Cerebellar nuclear complex (tissue), 1 donor: ENCODE results near the gene IFITM1.
"Not testable (repeated sequence)": the region's sequence is repeated elsewhere in the genome, so short reads cannot be mapped to it uniquely, and the experiment has no call there.

Experiments
- DNase-seq, 2 experiments: peaks; one replicate each; lab custom pipeline; 2025; lab: John Stamatoyannopoulos, UW

IFITM1 gene

DNA sequence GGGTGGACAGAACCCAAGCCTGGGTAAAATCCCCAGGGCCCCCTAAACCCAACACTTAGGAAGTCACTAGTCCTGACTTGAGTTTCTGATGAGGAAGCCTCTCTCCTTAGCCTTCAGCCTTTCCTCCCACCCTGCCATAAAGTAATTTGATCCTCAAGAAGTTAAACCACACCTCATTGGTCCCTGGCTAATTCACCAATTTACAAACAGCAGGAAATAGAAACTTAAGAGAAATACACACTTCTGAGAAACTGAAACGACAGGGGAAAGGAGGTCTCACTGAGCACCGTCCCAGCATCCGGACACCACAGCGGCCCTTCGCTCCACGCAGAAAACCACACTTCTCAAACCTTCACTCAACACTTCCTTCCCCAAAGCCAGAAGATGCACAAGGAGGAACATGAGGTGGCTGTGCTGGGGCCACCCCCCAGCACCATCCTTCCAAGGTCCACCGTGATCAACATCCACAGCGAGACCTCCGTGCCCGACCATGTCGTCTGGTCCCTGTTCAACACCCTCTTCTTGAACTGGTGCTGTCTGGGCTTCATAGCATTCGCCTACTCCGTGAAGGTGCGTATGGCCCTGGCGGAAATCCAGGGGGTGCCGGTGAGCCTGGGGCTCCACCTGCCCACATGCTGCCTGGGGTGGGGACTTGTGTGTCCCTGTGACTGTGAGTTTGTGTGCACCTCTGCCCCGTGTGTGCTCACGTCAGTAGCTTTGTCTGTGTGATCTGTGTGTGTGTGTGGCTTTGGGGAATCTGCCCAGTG lies at the start of gene IFITM1:
TSS of gene IFITM1 (plus strand) at position 254 of the 767 bp plus-strand sequence. CDS start at position 385, 131 bp downstream.
- no peak for DNase-seq

DNA sequence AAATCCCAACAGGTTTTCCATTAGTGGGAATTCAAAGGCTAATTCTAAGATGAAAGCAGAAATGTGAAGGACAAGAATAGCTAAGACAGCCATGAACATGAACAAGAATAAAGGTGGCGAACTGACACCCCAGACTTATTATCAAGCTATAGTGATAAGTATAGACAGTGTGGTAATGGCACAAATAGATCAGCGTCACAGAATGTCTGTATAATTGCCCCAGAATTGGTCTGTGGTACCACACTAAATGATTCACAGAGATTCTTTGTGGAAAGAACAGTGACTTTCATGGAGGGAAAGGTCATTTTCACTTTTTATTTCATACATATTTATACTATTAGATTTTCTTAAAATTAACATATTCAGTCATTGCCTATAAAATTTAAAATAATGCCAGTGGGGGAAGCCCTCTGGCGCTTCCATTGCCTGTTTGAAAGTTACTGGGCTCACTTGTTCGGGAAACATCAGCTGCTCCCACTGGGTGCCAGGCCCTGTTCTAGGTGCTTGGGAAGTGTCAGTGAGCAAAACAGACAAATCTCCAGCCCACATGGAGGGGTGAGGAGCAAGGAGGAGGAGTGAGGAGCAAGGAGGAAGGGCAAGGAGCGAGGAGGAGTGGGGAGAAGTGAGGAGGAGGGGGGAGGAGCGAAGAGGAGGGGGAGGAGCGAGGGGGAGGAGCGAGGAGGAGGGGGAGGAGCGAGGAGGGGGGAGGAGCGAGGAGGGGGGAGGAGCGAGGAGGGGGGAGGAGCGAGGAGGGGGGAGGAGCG lies 47.0 kb upstream of the IFITM1 start:
- no peak for DNase-seq

DNA sequence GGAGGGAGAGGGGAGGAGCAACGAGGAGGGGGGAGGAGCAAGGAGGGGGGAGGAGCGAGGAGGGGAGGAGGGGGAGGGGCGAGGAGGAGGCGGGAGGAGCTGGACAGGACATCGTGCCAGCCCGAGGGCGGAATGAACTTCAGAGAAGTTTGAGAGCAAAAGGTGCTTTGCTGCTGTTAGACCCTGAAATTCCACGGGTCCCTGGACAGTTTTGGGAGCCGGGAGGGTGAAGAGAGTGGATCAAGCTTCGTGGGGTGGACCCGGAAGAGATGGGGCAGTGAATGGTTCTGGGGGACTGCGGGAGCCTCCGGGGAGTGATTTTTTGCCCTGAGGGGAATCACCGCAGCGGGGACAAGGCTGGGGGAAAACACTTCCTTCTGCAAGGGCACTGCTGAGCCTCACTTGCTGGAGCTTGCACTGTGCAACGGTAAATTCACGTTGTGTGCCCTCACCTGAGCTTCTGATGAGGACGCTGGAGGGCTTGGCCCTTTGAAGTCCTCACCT lies 46.3 kb upstream of the IFITM1 start:
- DNase-seq = no peak

DNA sequence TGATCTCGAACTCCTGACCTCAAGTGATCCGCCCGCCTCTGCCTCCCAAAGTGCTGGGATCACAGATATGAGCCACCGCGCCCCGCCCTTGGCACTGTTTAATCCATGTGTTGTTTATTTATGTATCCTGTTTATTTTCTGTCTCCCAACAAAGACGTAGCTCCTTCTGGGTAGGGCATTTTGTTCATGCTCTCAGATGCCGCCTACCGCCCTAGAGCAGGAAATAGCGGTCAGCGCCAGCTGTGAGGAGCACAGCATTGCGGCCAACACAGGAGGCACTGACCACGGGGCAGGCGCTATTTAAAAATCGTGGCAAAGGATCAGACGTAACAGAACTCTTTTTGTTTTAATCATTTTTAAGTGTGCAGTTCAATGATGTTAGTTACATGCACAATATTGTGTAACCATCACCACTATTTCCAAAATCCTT lies 45.1 kb upstream of the IFITM1 start:
- not testable (repeated sequence) for DNase-seq

DNA sequence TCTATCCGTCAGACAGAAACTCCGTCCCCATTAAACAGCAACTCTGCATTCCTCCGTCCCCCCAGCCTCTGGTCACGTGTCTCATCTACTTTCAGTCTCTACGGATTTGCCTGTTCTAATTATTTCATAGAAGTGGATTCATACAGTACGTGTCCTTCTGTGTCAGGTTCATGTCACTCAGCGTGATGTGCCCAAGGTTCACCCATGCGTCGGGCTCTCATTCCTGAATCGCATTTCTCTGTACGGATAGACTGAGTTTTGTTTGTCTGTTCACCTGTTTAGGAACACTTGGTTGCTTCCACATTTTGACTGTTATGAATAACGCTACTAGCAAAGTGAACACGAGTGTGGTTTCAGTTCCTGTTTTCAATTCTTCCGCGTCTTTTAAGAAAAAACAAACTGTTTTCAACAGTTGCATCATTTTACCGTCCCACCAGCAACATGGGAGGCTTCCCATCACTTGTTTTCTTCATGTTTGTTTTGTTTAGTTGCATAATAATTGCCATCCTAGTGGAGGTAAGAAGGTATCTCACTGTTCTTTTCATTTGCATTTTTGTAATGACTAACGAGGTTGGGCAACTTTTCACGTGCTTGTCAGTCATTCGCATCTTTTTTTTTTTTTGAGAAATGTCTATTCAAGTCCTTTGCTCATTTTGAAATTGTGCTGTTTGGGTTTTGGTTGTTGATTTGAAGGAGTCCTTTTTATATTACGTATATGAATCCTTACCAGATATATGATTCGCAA lies 44.5 kb upstream of the IFITM1 start:
- DNase-seq = no peak

DNA sequence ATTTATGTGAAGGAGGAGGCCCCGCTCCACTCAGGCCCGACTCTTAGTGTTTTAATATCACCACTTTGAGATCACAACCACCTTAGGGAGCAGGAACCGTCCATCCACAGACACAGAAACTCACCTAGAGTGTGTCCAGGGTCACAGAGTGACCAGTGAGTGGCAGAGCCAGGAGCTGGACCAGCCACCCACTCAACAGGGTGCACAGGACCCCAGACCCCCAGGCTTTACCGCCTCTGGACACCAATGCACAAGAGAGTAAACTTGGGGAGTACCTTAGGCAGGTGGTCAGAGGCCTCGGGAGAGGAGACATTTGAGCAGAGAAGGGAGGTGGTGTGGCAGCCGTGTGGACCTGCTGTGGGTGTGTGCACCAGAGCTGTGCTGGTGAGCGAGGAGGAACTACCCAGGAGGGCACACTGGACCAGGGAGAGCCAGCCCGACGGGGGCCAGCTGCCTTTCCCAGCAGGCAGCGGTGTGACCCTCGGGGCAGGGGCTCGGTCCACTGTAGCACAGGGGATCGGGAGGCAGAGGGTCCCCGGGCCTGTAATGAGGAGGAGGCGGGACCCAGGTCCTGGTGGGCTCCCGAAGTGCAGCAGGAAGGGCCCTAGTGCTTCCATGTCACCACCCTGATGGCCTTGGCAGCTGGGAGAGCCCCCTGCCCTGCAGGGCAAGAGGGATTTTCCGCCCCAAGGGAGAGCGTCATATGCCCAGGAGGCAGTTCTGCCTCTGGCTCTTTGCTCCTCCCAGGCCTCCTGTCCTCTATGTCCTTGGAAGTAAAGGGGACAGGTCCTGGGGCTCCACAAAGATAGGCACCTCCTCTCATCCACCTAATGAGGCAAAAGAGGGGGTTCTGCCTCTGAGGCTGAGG lies 43.2 kb upstream of the IFITM1 start:
- no peak for DNase-seq

DNA sequence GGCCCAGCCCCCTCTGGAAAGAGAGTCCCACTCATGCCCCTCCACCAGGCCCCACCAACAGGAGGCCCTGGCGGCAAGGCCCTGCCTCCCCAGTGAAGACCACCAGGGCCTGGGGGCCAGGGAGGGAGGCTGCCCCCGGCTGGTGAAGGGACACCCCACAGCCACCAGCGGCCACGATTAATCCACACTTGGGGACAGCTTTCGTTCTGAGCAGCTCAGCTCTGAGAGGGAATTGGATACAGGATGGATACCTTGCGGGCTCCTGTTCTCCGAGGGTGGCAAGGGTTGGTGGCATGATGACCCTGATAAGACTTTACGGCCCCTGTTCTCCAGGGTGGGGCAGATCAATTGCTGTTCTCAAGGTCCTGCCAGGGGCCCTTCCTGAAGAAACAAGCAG lies 42.5 kb upstream of the IFITM1 start:
- DNase-seq = no peak

DNA sequence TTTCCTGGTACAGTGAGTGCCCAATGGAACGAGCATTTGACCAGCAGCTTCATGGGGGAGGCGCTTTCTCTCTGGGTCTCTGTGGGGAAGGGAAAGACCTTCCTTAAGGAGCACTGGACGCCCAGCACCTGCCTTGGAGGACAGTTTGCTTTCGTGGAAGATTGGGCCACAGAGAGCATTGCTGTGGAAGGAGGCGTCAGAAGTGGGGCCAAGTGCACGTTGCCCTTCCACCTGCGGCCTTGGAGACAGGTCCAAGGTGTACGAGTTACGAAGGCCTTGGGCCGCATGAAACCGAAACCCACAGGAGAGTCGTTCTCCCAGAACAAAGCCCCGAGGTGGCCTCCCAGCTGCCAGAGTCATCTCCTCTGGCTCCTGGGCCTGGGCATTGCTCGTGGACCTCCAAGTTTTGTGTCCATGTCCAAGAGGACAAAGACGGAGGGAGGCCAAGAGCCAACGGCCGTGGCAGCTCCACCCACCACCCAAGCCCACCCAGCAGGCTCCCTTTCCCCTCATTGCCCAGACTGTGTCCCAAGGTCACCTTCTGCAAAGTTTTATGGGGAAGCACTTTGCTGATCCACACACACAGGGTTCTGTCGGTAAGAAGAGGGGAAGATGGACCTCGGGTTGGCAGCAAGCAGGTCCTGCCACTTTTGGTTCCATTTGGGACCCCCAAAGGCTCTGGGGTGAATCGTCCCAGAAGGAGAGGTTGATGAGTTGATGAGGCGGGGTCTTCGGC lies 41.5 kb upstream of the IFITM1 start:
- no peak for DNase-seq

DNA sequence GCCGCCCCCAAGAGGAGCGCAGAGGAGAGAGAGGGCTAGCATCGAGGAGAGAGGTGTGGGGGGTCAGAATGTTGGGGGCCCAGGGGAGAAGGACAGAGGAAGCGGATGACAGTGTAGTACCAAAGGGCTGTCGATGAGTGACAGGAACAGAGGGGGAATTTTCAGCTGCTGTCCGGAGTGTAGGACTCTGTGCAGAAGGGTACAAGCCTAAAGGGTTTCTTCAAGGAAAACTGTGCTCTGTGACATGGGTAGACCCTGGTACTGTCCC lies 41.0 kb upstream of the IFITM1 start:
- DNase-seq = no peak

DNA sequence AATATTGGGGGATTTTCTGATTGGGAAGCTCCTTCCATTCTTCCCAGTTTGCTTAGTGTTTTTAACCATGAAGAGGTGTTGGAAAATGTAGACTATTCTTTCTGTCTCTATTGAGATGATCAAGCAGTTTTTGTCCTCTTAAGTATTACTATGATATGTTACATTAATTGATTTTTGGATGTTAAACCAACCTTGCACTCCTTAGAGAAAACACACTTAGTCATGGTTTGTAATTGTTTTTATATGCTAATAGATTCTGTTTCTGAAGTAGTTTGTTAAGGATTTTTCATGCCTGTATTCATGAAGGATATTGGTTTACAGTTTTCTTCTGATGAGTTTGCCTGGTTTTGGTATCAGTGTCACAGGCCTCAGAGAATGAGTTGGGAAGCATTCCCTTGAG lies 37.6 kb upstream of the IFITM1 start:
- no peak for DNase-seq

DNA sequence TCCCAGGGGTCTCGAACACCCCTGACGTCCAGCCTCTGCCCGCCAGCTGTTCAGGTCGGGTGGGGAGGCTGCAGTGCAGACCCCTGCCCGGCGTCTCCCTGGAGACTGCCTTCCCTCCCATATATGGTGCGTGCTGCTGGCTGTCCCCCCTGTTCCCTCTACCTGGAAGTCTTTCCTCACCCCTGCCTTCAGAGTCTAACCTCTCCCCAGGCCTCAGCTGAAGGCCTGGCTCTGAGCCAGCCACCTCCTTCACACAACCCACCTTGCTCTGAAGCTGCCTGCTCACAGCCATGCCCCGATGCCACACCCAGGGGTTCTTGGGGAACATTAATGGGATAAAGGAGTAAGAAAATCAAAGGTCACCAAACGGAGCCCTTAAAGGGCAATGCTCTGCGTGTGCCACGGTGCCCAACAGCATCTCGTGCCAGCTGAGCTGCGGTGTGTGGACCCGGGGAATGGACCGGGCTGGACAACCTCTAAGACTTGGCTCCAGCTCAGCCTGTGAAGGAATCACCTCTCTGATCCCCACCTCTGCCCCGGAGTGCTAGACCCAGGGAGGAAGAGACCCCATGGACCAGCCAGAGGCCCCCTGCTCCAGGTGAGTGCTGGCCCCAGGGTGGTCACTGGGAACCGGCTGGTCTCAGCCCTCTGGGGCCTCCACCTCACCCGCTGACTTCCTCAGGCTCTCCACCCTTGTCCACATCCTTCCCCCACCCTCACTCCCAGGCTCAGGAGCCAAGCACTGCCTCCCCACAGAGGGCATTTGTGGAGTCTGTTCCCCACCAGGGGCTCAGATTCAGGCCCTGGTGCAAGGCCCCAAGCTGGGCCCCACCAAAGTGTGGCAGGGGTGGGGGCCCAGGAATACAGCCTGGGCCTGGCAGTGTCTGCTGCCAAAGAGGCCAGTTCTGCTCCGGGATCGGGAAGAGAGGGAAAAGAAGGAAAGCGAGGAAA lies 35.6 kb upstream of the IFITM1 start, which contains the start of gene NLRP6:
TSS of gene NLRP6 (plus strand) at position 407 of the 951 bp plus-strand sequence. CDS start at position 570, 163 bp downstream.
- no peak for DNase-seq

DNA sequence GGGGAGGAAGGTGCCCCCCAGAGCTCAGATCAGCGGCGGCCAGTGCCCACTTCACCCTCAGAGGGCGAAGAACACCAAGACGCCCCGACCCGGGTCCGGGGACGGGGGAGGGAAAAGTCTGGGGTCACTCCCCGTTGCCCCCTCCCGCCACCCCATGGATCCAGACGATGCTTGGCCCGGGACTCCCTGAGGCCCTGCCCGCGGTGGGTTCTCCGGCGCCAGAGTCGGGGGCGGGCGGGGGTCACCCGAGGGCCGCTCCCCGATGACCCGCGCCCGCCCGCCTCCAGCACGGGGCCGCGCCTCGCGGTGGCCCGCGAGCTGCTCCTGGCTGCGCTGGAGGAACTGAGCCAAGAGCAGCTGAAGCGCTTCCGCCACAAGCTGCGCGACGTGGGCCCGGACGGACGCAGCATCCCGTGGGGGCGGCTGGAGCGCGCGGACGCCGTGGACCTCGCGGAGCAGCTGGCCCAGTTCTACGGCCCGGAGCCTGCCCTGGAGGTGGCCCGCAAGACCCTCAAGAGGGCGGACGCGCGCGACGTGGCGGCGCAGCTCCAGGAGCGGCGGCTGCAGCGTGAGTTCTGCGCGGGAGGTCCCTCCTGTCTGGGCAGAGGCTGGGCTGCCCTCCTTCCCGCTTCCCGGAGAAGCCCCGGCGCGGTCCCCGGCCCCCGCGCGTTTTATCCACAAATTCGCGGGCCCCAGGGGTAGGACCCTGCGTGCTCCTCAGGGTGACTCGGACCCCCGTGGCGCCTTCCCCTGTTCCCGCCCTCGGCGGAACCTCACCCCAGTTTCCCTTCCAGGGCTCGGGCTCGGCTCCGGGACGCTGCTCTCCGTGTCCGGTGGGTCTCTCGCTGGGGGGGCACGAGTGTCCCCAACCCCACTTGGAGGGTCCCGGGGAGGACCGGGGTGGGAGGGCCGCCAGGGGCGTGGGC lies 34.5 kb upstream of the IFITM1 start:
- DNase-seq = no peak

DNA sequence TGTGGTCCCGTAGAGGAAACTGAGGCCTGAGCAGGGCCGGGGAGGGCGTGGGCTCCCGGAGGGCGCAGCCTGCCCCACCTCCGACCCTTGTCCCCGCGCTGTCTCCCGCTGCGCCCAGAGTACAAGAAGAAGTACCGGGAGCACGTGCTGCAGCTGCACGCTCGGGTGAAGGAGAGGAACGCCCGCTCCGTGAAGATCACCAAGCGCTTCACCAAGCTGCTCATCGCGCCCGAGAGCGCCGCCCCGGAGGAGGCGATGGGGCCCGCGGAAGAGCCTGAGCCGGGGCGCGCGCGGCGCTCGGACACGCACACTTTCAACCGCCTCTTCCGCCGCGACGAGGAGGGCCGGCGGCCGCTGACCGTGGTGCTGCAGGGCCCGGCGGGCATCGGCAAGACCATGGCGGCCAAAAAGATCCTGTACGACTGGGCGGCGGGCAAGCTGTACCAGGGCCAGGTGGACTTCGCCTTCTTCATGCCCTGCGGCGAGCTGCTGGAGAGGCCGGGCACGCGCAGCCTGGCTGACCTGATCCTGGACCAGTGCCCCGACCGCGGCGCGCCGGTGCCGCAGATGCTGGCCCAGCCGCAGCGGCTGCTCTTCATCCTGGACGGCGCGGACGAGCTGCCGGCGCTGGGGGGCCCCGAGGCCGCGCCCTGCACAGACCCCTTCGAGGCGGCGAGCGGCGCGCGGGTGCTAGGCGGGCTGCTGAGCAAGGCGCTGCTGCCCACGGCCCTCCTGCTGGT lies 33.7 kb upstream of the IFITM1 start:
- no peak for DNase-seq

DNA sequence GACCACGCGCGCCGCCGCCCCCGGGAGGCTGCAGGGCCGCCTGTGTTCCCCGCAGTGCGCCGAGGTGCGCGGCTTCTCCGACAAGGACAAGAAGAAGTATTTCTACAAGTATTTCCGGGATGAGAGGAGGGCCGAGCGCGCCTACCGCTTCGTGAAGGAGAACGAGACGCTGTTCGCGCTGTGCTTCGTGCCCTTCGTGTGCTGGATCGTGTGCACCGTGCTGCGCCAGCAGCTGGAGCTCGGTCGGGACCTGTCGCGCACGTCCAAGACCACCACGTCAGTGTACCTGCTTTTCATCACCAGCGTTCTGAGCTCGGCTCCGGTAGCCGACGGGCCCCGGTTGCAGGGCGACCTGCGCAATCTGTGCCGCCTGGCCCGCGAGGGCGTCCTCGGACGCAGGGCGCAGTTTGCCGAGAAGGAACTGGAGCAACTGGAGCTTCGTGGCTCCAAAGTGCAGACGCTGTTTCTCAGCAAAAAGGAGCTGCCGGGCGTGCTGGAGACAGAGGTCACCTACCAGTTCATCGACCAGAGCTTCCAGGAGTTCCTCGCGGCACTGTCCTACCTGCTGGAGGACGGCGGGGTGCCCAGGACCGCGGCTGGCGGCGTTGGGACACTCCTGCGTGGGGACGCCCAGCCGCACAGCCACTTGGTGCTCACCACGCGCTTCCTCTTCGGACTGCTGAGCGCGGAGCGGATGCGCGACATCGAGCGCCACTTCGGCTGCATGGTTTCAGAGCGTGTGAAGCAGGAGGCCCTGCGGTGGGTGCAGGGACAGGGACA lies 32.9 kb upstream of the IFITM1 start:
- no peak for DNase-seq

DNA sequence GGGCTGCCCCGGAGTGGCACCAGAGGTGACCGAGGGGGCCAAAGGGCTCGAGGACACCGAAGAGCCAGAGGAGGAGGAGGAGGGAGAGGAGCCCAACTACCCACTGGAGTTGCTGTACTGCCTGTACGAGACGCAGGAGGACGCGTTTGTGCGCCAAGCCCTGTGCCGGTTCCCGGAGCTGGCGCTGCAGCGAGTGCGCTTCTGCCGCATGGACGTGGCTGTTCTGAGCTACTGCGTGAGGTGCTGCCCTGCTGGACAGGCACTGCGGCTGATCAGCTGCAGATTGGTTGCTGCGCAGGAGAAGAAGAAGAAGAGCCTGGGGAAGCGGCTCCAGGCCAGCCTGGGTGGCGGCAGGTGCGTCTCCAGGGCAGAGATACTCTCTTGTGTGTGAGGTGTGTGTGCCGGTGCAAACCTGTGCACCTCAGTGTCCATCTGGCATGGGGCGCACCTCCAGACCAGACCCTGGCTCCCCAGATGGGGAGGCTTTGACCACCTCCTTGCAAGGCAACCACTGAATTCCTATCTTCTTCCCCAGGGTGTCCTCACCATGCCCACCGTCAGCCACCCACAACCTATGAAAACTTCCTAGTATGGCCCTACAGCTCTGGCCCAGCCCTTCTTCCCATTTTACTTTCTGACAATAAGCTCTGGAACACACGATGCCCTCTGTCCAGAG lies 32.2 kb upstream of the IFITM1 start:
- DNase-seq = no peak

DNA sequence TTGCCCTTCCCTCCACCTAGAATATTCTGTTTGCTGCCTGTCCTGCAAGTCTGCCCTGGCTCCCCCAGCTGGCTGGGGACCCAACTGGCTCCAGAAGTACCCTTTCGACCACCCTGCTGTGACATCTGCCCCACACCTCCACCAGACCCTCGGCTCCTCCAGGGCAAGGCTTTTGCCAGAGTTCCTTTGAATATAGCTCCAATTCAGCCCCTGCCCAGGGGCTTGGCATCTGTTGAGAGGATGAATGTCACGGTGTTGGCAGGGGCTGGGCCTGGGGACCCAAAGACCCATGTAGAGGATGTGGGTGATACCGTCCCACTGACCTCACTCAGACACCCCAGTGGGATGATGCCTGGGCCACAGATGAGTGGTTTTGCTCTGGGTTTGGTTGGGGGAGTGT lies 31.7 kb upstream of the IFITM1 start:
- no peak for DNase-seq
